Stomach (tissue), 4 donors: Measurements from ENCODE around the gene GPC6.

Source experiments
- CTCF ChIP-seq, 7 experiments: fragments of 450-650 bp in 4 of 7; fragments of 200-600 bp in 3 of 7; sonication (generic) in 3 of 7; IDR thresholded peaks; one replicate each; pipeline ENCODE4 v1.5.1; 2016 to 2019; ENCODE audit warnings: antibody characterized with exemption in 7 of 7, control low read depth in 2 of 7, mild to moderate bottlenecking in 1 of 7
- POLR2A ChIP-seq, 4 donors: fragments of 450-650 bp; IDR thresholded peaks; one replicate each; pipeline ENCODE4 v1.6.1; 2016; ENCODE audit warnings: antibody characterized with exemption in 4 of 4, control low read depth in 2 of 4, mild to moderate bottlenecking in 1 of 4, moderate library complexity in 1 of 4
- POLR2AphosphoS5 ChIP-seq, 3 donors: sonication (generic); formaldehyde crosslinking; IDR thresholded peaks; one replicate each; pipeline ENCODE4 v1.6.1; 2016; ENCODE audit warnings: antibody characterized with exemption in 3 of 3

- no peak for TF ChIP-seq POLR2A (IDR thresholded peaks at IDR 0.05)
- TF ChIP-seq CTCF (IDR thresholded peaks at IDR 0.05) = no peak
- TF ChIP-seq POLR2AphosphoS5 (IDR thresholded peaks at IDR 0.05) = no peak
Measured at GRCh38 chr13:94251831-94252608, 1025.4 kb downstream of the GPC6 start.
